Activated CD4-positive, CD25-positive, alpha-beta regulatory T cell treated with anti-CD3 and anti-CD28 coated beads, Interleukin-2, amount 50 U/mL, for 24 hours (primary cell): ENCODE results near the gene RXYLT1.
A peak's percentile ranks its signal among the peaks of the same experiment; 100 is the strongest.
"Not testable (repeated sequence)": the region's sequence is repeated elsewhere in the genome, so short reads cannot be mapped to it uniquely, and the experiment has no call there.

Source experiments
- ATAC-seq, 2 donors: fragments of 150-1000 bp; cut with Tn5 transposase; one replicate each; pipeline ENCODE4 v1.10.0; 2021; ENCODE audit warnings: mild to moderate bottlenecking in 1 of 2, moderate library complexity in 1 of 2

Gene RXYLT1

GRCh38 chr12:63779498-63780481 lies at the start of gene RXYLT1:
Gene RXYLT1 (plus strand): TSS chr12:63779909. CDS start chr12:63779961, 52 bp downstream.
- ATAC-seq = peak; percentile 92 to 95

GRCh38 chr12:63732779-63733178 lies 46.9 kb upstream of the RXYLT1 start:
- ATAC-seq = not testable (repeated sequence)

GRCh38 chr12:63733585-63733984 lies 46.1 kb upstream of the RXYLT1 start:
- ATAC-seq = not testable (repeated sequence)

GRCh38 chr12:63740551-63740950 lies 39.2 kb upstream of the RXYLT1 start:
- ATAC-seq = not testable (repeated sequence)

- not testable (repeated sequence) for ATAC-seq
Observed at GRCh38 chr12:63741431-63741830, 38.3 kb upstream of the RXYLT1 start.

GRCh38 chr12:63744110-63744509 lies 35.6 kb upstream of the RXYLT1 start:
- ATAC-seq = not testable (repeated sequence)

GRCh38 chr12:63746470-63746869 lies 33.2 kb upstream of the RXYLT1 start:
- not testable (repeated sequence) for ATAC-seq

GRCh38 chr12:63747136-63747535 lies 32.6 kb upstream of the RXYLT1 start:
- not testable (repeated sequence) for ATAC-seq

- ATAC-seq = no peak
Observed at GRCh38 chr12:63747553-63747952, 32.2 kb upstream of the RXYLT1 start.

GRCh38 chr12:63752283-63752682 lies 27.4 kb upstream of the RXYLT1 start:
- ATAC-seq = no peak

GRCh38 chr12:63752841-63753240 lies 26.9 kb upstream of the RXYLT1 start:
- ATAC-seq = no peak

- ATAC-seq = no peak
Observed at GRCh38 chr12:63753743-63754142, 26.0 kb upstream of the RXYLT1 start.

GRCh38 chr12:63764481-63764880 lies 15.2 kb upstream of the RXYLT1 start:
- no peak for ATAC-seq

GRCh38 chr12:63766498-63766897 lies 13.2 kb upstream of the RXYLT1 start:
- ATAC-seq = no peak

GRCh38 chr12:63770375-63770774 lies 9.3 kb upstream of the RXYLT1 start:
- ATAC-seq = no peak

- no peak for ATAC-seq
Observed at GRCh38 chr12:63777340-63777739, 2.4 kb upstream of the RXYLT1 start.

GRCh38 chr12:63782466-63782865 lies 2.8 kb downstream of the RXYLT1 start:
- ATAC-seq = no peak

- no peak for ATAC-seq
Observed at GRCh38 chr12:63787306-63787705, 7.6 kb downstream of the RXYLT1 start.

- ATAC-seq = no peak
Observed at GRCh38 chr12:63790608-63790945, 10.9 kb downstream of the RXYLT1 start.

- no peak for ATAC-seq
Observed at GRCh38 chr12:63792338-63792737, 12.6 kb downstream of the RXYLT1 start.

- no peak for ATAC-seq
Observed at GRCh38 chr12:63795032-63795687, 15.5 kb downstream of the RXYLT1 start.

- ATAC-seq = no peak
Observed at GRCh38 chr12:63795944-63796343, 16.2 kb downstream of the RXYLT1 start.

GRCh38 chr12:63802012-63802608 lies 22.4 kb downstream of the RXYLT1 start:
- no peak for ATAC-seq
